Measurements from ENCODE around the gene MAPRE2.

- TF ChIP-seq EZH2 (IDR thresholded peaks at IDR 0.05; ENCODE audit: low read depth) (no peak), CTCF (conservative IDR thresholded peaks at IDR 0.05) (no peak)
Measured at GRCh38 chr18:35186291-35187034, 145.2 kb downstream of the MAPRE2 start.

All from PC-9 (cell line).